Measurements from ENCODE around the gene AAMP. TPM values are rescaled to one million over a fixed set of nuclear protein-coding genes. Genes with fewer than 3 reads are reported as not detected.

AAMP gene
- total RNA-seq, 4 donors from 2014 or later = 94.9 to 186 (median 123) TPM

GRCh38 chr2:218262631-218263586 is 7.0 kb downstream of the AAMP start:
- TF ChIP-seq CTCF (IDR thresholded peaks at IDR 0.05; ENCODE audit: low read depth) = no peak

- no peak for TF ChIP-seq CTCF (IDR thresholded peaks at IDR 0.05; ENCODE audit: low read depth)
Observed at GRCh38 chr2:218262237-218262600, 7.7 kb downstream of the AAMP start.

- no peak for TF ChIP-seq CTCF (IDR thresholded peaks at IDR 0.05; ENCODE audit: low read depth)
Observed at GRCh38 chr2:218261423-218262236, 8.3 kb downstream of the AAMP start.

- no peak for TF ChIP-seq CTCF (IDR thresholded peaks at IDR 0.05; ENCODE audit: low read depth)
Observed at GRCh38 chr2:218260742-218261422, 9.1 kb downstream of the AAMP start, which contains the start of gene GPBAR1. GPBAR1 (plus strand) TSS chr2:218261015; CDS start chr2:218262725, 1,710 bp downstream.

- no peak for TF ChIP-seq CTCF (IDR thresholded peaks at IDR 0.05; ENCODE audit: low read depth)
Observed at GRCh38 chr2:218260166-218260565, 9.8 kb downstream of the AAMP start.

- no peak for TF ChIP-seq CTCF (IDR thresholded peaks at IDR 0.05; ENCODE audit: low read depth)
Observed at GRCh38 chr2:218259099-218259961, 10.6 kb downstream of the AAMP start.

All from subcutaneous adipose tissue (tissue), 4 donors.